GM19193 (cell line): ENCODE data around the gene RBL1.

ENCODE experiments used
- POLR2A ChIP-seq: IDR thresholded peaks from 4 replicates; pipeline ENCODE4 v1.6.1; 2011; ENCODE audit not compliant: insufficient read depth, insufficient read length; ENCODE audit errors: extremely low read depth

Gene RBL1

GRCh38 chr20:37095599-37096414 is at the start of gene RBL1:
Gene RBL1 (minus strand): TSS chr20:37095997. CDS start chr20:37095928, 69 bp downstream.
- TF ChIP-seq POLR2A: peak; percentile 89

- no peak for TF ChIP-seq POLR2A
Observed at GRCh38 chr20:37144856-37145404, 49.1 kb upstream of the RBL1 start.

GRCh38 chr20:37142708-37143107 is 46.9 kb upstream of the RBL1 start:
- TF ChIP-seq POLR2A: no peak

- TF ChIP-seq POLR2A: no peak
Observed at GRCh38 chr20:37137547-37137946, 41.8 kb upstream of the RBL1 start.

GRCh38 chr20:37133952-37134351 is 38.2 kb upstream of the RBL1 start:
- TF ChIP-seq POLR2A: no peak

- TF ChIP-seq POLR2A: no peak
Observed at GRCh38 chr20:37131486-37131885, 35.7 kb upstream of the RBL1 start.

GRCh38 chr20:37128803-37129202 is 33.0 kb upstream of the RBL1 start:
- no peak for TF ChIP-seq POLR2A

GRCh38 chr20:37123441-37123840 is 27.6 kb upstream of the RBL1 start:
- no peak for TF ChIP-seq POLR2A

GRCh38 chr20:37120497-37120896 is 24.7 kb upstream of the RBL1 start:
- TF ChIP-seq POLR2A: no peak

- no peak for TF ChIP-seq POLR2A
Observed at GRCh38 chr20:37119356-37120036, 23.7 kb upstream of the RBL1 start.

GRCh38 chr20:37114012-37114411 is 18.2 kb upstream of the RBL1 start:
- TF ChIP-seq POLR2A: no peak

GRCh38 chr20:37111926-37112455 is 16.2 kb upstream of the RBL1 start:
- TF ChIP-seq POLR2A: no peak

- TF ChIP-seq POLR2A: no peak
Observed at GRCh38 chr20:37108676-37109075, 12.9 kb upstream of the RBL1 start.

- no peak for TF ChIP-seq POLR2A
Observed at GRCh38 chr20:37102571-37102970, 6.8 kb upstream of the RBL1 start.

- no peak for TF ChIP-seq POLR2A
Observed at GRCh38 chr20:37096415-37097041, 731 bp upstream of the RBL1 start.
